IPS-15b (cell line): ENCODE results near the gene MAPKAPK2.

ENCODE experiments used
- H3K27me3 ChIP-seq: one replicate; pipeline ENCODE4 v1.6.1; 2013; ENCODE audit warnings: low read length; ENCODE audit not compliant: control insufficient read depth, insufficient read depth
- H3K36me3 ChIP-seq: one replicate; pipeline ENCODE4 v1.6.1; 2013; ENCODE audit warnings: low read length; ENCODE audit not compliant: control insufficient read depth, insufficient read depth
- H3K4me1 ChIP-seq: one replicate; pipeline ENCODE4 v1.6.1; 2013; ENCODE audit warnings: mild to moderate bottlenecking, low read length; ENCODE audit not compliant: control insufficient read depth, insufficient read depth
- H3K4me3 ChIP-seq: one replicate; pipeline ENCODE4 v1.5.1; 2013; ENCODE audit warnings: low read depth, low read length
- H3K9ac ChIP-seq: one replicate; pipeline ENCODE4 v1.6.1; 2013; ENCODE audit warnings: low read depth, mild to moderate bottlenecking, low read length
- H3K9me3 ChIP-seq: one replicate; pipeline ENCODE4 v1.6.1; 2013; ENCODE audit warnings: mild to moderate bottlenecking, low read length; ENCODE audit not compliant: control insufficient read depth, insufficient read depth

Gene MAPKAPK2

DNA sequence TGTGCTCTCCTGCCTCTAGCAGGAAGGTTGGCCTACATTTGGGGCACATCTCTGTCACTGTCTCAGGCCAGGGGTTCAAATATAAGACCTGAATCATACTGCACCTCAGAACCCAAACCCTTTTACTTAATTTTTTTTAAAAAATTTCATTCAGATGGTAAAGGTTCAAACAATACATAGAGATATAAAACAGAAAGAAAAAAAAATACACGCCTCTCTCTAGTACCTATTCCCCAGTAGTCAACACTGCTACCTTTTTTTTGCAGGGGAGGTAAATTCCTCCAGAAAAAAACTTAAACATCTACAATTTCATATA, 32.9 kb downstream of the MAPKAPK2 start:
- H3K9ac ChIP-seq, result no peak overlapping the region
- no peaks in the 10 kb centered on the region for H3K27me3 ChIP-seq
- H3K36me3 ChIP-seq, result no peaks in the 10 kb centered on the region
- H3K9me3 ChIP-seq, result no peaks in the 10 kb centered on the region
- no peak overlapping the region for H3K4me3 ChIP-seq
- peaks cover 4% of the 10 kb centered on the region for H3K4me1 ChIP-seq

- Histone ChIP-seq H3K9me3 (no peaks in the 10 kb centered on the region), H3K36me3 (no peaks in the 10 kb centered on the region), H3K4me1 (peaks cover 15% of the 10 kb centered on the region), H3K4me3 (no peak overlapping the region), H3K27me3 (no peaks in the 10 kb centered on the region), H3K9ac (no peak overlapping the region)
Measured at GRCh38 chr1:206719169-206719839, 34.6 kb downstream of the MAPKAPK2 start.

GRCh38 chr1:206721454-206721853, 36.7 kb downstream of the MAPKAPK2 start:
- Histone ChIP-seq H3K9me3 (no peaks in the 10 kb centered on the region), H3K36me3 (no peaks in the 10 kb centered on the region), H3K9ac (no peak overlapping the region), H3K4me3 (no peak overlapping the region), H3K4me1 (peaks cover 19% of the 10 kb centered on the region), H3K27me3 (no peaks in the 10 kb centered on the region)

- Histone ChIP-seq H3K9ac (no peak overlapping the region), H3K4me3 (no peak overlapping the region), H3K9me3 (no peaks in the 10 kb centered on the region)
Measured at GRCh38 chr1:206722751-206723461, 38.2 kb downstream of the MAPKAPK2 start.

DNA sequence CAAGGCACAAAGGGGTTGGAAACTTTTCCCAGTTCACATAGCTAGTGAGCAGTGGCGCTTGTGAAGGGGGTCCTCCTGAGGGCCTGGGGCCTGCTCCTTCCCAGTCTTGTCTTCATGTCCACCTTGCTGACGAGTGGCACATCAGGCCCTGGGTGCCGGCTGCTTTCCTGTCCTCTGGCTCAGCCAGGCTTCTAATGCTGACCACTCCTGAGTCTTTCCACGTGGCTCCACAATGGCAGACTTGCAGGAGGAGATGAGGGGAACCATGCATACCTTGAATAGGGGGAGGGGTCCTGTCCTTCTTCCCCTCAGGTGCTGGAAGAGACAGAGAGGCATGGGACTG, 38.7 kb downstream of the MAPKAPK2 start:
- Histone ChIP-seq H3K27me3 (no peaks in the 10 kb centered on the region), H3K9me3 (no peaks in the 10 kb centered on the region), H3K4me1 (peaks cover 19% of the 10 kb centered on the region), H3K36me3 (no peaks in the 10 kb centered on the region), H3K4me3 (no peak overlapping the region), H3K9ac (no peak overlapping the region)

More at GRCh38 chr1:206722751-206723461, 38.2 kb downstream of the MAPKAPK2 start:
- H3K4me1 ChIP-seq, result peaks cover 19% of the 10 kb centered on the region
- H3K36me3 ChIP-seq, result no peaks in the 10 kb centered on the region
- H3K27me3 ChIP-seq, result no peaks in the 10 kb centered on the region

- H3K4me3 ChIP-seq, result no peak overlapping the region
- peaks cover under 1% of the 10 kb centered on the region for H3K36me3 ChIP-seq
- H3K9ac ChIP-seq, result no peak overlapping the region
- H3K27me3 ChIP-seq, result no peaks in the 10 kb centered on the region
- H3K4me1 ChIP-seq, result peaks cover 19% of the 10 kb centered on the region
- H3K9me3 ChIP-seq, result no peaks in the 10 kb centered on the region
Measured at GRCh38 chr1:206723805-206724472, 39.2 kb downstream of the MAPKAPK2 start.

GRCh38 chr1:206725109-206725963, 40.6 kb downstream of the MAPKAPK2 start:
- no peaks in the 10 kb centered on the region for H3K9me3 ChIP-seq
- peaks cover 19% of the 10 kb centered on the region for H3K4me1 ChIP-seq
- H3K36me3 ChIP-seq, result peaks cover 11% of the 10 kb centered on the region
- no peaks in the 10 kb centered on the region for H3K27me3 ChIP-seq
- no peak overlapping the region for H3K4me3 ChIP-seq
- no peak overlapping the region for H3K9ac ChIP-seq

DNA sequence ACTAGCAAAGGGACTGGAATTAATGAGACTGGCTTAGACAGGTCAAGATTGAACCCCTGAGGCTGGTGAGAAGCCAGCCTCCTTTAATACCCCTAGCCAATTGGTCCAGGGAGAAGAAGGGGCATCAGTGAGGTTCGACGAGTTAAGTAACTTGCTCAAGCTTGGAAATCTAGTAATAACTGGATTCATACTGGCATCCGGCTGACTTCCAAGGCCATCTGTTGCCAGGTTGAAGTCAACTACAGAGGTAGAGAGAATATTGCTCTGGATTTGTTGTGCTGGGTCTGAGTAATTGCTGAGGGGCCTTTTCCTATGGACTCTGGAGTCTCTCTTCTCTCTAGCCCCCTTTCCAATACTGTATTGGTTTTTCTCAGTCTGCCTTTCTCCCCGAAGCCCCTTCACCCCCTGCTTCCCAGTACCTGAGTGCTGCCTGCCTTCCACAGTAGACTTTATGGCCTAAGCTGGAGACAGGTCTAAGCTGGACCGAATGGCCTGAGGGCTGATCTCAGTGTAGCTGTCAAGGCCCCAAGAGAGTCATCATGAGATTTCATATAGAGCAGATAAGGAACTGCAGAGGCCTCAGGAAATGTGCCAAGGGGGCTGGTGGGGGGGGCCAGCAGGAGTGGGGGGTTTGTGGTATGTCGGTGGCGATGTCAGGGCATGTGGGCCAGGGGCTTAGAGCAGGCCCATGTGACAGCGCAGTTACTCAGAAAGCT, 43.4 kb downstream of the MAPKAPK2 start:
- no peaks in the 10 kb centered on the region for H3K9me3 ChIP-seq
- H3K36me3 ChIP-seq, result peaks cover 37% of the 10 kb centered on the region
- no peak overlapping the region for H3K4me3 ChIP-seq
- H3K9ac ChIP-seq, result no peak overlapping the region
- peaks cover 15% of the 10 kb centered on the region for H3K4me1 ChIP-seq
- H3K27me3 ChIP-seq, result no peaks in the 10 kb centered on the region

DNA sequence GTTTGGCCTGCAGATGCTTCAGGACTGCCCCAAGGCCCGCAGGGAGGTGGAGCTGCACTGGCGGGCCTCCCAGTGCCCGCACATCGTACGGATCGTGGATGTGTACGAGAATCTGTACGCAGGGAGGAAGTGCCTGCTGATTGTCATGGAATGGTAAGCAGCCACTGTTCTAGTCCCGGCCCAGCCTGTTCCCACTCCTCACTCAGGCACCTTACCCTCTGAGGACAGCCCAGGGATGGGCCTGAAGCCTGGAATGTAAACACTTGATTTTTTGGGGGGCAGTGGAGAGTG, 43.9 kb downstream of the MAPKAPK2 start:
- H3K9ac ChIP-seq, result no peak overlapping the region
- no peaks in the 10 kb centered on the region for H3K9me3 ChIP-seq
- peaks cover 38% of the 10 kb centered on the region for H3K36me3 ChIP-seq
- H3K27me3 ChIP-seq, result no peaks in the 10 kb centered on the region
- H3K4me1 ChIP-seq, result peaks cover 10% of the 10 kb centered on the region
- H3K4me3 ChIP-seq, result no peak overlapping the region

DNA sequence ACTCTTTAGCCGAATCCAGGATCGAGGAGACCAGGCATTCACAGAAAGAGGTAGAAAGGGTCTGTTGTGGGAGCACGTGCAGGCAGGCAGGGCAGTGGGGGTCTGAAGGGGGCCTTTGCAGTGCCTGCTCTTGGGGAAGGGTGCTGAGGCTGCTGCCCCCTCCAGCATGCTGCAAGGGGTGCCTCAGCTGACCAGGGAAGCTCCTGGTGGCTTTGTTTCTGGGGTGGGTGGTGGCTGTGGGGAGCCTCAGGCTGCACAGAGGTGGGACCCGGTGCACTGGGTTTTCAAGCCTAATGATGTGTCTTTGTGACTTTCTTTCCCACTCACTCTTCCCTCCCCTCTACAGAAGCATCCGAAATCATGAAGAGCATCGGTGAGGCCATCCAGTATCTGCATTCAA, 44.3 kb downstream of the MAPKAPK2 start:
- Histone ChIP-seq H3K36me3 (peaks cover 38% of the 10 kb centered on the region), H3K27me3 (no peaks in the 10 kb centered on the region), H3K4me1 (peaks cover 6% of the 10 kb centered on the region), H3K4me3 (no peak overlapping the region), H3K9ac (no peak overlapping the region), H3K9me3 (no peaks in the 10 kb centered on the region)

- H3K9me3 ChIP-seq, result no peaks in the 10 kb centered on the region
- H3K4me1 ChIP-seq, result peaks cover 3% of the 10 kb centered on the region
- peaks cover 38% of the 10 kb centered on the region for H3K36me3 ChIP-seq
- H3K4me3 ChIP-seq, result no peak overlapping the region
- H3K27me3 ChIP-seq, result no peaks in the 10 kb centered on the region
- H3K9ac ChIP-seq, result no peak overlapping the region
Measured at GRCh38 chr1:206729507-206729906, 44.8 kb downstream of the MAPKAPK2 start.
